NCI-H2081 (cell line): ENCODE data around the gene EEIG1.
"Not testable (repeated sequence)": the region's sequence is repeated elsewhere in the genome, so short reads cannot be mapped to it uniquely, and the experiment has no call there.

Experiments used
- DNase-seq, 2 experiments: peaks; one replicate each; lab custom pipeline; 2025; lab: John Stamatoyannopoulos, UW

The EEIG1 gene

DNA sequence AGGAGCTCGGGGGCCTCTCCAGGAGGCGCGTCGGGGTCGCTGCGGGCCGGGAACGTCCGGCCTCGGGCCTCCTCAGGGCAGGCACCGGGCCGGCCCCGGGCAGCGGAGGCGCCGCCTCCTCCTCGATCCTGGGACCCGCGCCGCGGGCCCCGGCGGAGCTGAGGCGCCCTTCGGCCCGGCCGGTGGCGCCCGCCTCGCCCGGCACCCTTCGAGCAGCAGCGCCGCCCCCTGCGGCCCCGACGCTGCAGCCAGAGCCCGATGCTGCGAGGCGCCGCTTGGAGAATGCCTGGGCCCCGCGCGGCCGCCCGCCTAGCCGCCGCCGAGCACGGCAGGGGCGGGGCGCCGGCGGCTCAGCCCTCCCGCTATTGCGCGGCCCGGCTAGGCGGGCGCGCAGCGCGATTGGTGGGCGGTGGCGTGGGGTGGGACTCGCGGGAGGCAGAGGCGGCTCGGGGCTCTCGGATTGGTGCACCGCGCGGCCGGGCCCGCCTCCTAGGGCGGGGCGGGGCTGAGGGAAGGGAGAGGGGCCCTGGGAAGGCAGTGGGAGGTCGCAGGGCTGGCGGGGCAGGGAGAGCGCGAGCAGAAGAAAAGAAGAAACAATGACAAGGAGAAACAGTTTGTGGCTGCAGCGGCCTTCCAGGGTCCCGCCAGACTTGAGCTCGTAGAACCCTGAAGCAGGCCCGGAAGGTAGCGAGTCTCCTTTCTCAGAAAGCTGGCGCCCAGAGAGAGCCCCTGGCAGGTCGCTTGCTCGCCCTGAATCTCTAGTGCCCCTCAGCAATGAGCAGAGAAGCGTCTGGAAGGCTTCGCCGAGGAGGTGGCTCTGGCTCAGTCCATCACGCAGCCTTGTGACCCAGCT lies at the start of gene EEIG1:
TSS of gene EEIG1 (minus strand) at position 284 of the 853 bp plus-strand sequence. CDS start 852 bp downstream, outside the sequence.
- DNase-seq = peak; percentile 93 to 94

DNA sequence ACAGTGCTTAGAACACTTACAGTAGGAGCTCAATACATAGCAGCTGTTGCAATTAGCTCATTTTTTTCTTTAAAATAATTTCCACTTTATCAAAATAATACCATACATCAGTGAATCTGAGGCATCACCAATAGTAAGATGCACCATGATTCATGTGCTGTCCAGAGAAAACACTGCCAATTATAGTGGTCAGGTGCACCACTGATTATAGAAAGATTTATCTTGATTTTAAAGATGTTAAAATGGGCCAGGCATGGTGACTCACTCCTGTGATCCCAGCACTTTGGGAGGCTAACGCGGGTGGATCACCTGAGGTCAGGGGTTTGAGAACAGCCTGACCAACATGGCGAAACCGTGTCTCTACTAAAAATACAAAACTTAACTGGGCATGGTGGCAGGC lies 46.9 kb upstream of the EEIG1 start:
- no peak for DNase-seq

DNA sequence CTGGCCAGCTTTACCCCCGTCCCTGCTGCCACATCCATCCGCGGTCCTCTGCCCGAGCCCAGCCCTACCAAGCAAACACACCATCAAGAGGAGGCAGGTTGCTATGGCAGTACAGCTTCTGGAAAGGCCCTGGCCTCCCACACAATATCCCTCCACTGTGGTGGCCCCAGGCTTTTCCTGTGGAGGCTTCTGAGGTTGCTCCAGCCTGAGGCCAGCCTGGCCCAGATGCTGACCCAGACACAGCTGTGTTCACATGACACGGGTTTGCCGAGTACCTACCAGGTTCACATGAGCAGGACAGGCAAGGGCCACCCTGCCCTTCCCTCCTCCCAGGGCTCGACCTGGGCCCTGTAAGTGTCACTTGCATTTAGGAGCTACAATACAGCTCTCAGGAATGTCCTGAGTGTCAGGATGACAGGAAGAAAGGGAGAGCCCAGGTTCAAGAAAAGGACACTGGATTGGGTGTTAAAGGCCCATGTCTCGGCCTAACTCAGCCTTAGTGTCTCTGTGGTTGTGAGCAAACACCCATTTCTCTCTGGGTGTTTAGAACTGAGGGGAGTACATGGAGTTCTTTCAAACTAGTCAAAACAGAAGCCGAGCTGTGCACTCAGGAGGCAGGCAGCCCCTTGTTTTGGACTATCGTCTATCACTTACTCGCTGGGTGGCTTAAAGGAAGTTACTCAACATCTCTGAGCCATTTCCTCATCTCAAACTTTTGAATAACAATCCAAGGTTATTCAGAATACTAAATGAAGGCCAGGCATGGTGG lies 46.2 kb upstream of the EEIG1 start:
- DNase-seq = no peak

DNA sequence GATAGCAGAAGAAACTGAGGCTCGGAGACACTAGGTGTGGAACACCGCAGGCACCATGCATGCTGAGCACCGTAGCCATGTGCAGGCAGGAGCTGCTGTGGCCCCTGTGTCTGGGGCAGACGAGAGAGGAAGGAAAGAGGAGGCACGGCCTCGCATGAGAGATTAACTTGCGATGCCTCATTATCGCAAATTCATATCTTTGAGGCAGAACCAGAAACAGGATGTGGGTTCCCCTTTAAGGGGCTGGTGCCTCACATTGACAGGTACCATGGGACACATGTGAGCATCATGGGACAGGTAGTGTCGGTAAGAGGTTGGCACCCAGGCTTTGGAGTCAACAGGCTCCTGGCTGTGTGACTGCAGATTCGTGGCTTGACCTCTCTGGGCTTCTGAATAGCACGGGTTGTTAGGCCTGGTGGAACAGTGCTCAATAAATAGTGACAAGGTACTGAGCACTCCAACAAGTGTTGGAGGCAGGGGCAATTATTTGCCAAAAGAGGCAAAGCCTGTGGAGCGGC lies 45.5 kb upstream of the EEIG1 start:
- DNase-seq = no peak

DNA sequence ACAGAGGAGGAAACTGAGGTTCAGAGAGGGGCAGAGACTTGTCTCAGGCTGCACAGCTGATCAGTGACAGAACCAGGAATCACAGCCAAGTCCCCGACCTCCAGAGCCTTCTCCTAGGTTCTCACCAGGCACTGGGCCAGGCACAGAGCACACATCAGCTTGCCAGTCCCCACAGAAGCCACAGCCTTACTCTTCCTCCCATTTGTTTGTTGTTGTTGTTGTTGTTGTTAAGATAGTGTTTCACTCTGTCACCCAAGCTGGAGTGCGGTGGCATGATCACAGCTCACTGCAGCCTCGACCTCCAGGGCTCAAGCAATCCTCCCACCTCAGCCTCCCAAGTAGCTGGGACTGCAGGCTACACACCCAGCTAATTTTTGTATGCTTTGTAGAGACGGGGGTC lies 44.9 kb upstream of the EEIG1 start:
- no peak for DNase-seq

DNA sequence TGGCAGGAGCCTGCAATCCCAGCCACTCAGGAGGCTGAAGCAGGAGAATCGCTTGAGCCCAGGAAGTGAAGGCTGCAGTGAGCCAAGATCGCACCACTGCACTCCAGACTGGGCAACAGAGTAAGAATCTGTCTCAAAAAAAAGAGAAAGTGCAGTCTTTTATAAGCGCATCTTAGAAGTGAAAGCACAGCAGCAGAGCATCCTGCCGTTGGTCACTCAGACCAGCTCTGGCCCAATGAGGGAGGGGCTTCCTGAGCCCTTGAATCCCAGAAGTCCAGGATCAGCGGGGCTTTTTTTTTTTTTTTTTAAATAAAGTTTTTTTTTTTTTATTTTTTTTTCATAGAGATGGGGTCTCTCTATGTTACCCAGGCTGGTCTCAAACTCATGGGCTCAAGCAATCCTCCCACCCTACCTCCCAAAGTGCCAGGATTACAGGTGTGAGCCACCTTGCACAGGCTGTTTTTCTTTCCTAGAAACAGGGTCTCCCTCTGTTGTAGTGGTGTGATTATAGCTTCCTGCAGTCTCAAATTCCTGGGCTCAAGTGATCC lies 44.0 kb upstream of the EEIG1 start:
- DNase-seq = no peak

DNA sequence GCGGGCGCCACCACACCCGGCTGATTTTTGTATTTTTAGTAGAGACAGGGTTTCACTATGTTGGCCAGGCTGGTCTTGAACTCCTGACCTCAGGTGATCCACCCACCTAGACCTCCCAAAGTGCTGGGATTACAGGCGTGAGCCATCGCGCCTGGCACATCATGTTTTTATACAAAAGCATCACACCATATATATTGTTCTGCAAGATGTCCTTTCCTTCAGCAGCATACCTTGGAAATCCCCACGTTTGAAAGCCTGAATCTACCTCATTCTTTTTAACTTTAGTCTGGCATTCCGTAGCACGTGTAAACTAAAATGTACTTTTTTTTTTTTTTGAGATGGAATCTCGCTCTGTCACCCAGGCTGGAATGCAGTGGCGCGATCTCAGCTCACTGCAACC lies 42.9 kb upstream of the EEIG1 start:
- DNase-seq = not testable (repeated sequence)

DNA sequence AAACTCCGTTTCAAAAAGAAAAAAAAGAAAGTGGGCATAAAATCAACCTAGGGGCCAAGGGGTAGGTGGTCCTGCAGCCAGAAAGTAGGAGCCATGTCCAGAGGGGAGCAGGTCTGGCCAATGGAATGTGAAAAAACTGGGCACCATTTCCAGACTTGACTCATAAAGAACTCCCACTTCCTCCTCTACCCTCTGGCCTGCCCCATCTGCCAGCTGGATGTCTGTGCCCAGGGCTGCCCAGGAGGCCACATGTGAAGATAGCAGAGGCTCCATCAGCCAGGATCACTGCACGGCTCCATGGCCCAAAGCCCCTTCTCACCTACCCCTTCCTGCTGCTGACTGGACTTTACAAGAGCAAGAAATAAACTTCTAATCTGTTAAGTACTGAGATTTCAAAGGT lies 42.1 kb upstream of the EEIG1 start:
- no peak for DNase-seq

DNA sequence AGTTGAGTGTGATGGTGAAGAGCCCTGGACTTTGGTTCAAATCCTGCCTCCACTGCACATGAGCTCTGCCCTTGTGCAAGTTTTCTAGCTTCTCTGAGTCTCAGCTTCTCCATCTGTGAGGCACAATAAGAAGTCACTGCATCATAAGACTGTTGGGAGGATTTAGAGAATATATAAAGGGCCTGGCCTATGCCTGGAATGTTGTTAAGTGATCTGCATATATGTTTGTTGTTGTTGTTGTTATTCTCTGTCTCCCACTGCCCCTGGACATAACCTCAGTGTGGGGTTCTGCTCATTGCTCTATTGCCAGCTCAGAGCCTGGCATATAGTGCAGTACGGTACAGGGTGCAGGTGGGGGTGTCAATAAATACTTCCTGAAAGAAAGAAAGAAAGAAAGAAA lies 40.3 kb upstream of the EEIG1 start:
- DNase-seq = no peak

DNA sequence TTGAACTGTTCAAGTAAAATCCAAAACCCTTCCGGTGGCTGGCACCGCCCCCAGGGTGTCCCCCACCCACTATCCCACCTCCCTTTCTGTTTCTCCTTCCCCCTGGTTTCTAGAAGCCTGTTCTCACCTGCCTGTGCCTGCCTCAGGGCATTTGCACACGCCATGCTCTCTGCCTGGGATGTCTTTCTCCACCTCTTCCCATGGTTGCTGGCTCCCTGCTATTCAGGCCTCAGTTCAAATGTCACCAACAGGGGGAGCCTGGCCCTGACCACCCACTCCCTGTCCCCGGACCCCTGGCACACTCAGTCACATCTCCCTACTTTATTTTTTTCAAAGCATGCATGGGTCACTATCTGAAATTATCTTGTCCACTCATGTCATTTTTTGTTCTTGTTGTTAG lies 39.9 kb upstream of the EEIG1 start:
- DNase-seq = no peak

DNA sequence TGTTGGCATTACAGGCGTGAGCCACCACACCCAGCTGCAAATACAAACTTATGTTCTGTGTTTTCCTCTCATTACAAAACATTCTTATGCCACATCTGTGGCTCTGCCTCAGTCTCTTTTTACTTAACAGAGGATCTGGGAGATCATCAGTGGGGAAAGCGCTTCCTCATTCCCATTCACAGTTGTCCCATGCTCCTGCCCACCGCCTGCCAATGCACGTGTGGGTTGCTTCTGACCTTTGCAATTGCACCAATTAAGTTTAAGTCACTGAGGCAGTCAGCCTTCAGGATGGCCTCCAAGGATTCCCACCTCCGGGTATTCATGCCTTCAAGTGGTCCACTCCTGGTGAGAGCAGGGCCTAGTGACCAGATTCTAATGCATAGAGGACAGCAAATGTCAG lies 34.9 kb upstream of the EEIG1 start:
- no peak for DNase-seq

DNA sequence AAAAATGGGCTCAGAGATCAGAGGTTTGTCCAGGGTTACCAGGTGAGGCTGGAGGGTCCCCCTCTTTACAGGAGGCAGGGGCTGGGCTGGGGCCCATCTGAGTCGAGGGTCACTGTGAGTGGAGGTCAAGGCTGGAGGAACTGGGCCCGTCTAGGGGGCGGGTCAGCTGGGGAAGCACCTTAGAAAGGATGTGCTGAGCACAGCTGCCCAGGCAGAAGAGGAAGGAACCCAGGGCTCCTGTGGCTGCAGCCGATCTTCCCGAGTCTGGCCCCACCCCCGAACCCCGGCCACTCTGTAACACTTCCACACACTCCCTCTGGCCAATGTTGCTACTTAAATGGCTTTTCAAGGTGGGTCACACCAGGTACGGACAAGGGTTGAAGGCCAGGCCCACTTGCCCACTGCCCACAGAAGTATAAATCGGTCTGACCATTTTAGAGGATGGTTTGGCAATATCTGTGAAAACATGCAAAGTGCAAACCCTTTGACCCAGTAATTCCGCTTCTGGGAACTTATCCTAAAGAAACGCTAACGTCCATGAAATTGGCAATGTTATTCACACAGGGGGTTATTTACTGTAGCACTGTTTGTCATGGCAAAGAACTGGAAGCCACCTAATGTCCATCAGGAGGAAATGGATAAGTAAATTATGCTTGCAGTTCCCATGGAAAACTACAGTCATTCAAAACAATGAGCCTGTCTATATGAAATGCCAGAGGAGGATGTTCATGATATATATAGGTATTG lies 30.5 kb upstream of the EEIG1 start:
- no peak for DNase-seq

DNA sequence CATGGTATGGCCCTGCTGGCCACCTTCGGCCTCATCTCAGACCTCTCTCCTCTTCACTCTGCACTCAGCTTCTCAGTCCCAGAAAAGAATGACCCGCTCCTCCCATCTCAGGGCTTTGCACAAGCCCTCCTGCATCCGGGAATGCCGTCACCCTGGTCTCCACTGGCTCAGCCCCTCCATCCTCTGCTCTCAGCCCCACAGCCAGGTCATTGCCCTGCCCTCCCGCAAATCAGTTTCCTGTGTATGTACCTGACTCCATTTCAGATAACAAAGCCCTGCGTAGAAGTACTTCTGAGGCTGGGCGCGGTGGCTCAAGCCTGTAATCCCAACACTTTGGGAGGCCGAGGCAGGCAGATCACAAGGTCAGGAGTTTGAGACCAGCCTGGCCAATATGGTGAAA lies 28.9 kb upstream of the EEIG1 start:
- no peak for DNase-seq

DNA sequence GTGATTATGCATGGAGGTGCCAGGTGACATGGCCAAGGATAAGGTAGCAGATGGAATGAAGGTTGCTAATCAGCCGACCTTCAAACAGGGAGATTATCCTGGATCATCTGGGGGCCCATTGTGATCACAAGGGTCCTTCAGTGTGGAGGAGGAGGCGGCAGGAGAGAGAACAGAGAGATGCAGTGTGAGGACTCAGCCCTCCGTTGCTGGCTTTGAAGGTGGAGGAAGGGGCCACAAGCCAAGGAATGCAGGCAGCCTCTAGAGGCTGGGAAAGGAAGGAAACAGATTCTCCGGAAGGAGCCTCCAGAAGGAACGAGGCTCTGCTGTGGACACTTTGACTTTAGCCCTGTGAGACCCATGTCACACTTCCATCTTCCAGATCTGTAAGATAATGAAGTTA lies 27.4 kb upstream of the EEIG1 start:
- no peak for DNase-seq

DNA sequence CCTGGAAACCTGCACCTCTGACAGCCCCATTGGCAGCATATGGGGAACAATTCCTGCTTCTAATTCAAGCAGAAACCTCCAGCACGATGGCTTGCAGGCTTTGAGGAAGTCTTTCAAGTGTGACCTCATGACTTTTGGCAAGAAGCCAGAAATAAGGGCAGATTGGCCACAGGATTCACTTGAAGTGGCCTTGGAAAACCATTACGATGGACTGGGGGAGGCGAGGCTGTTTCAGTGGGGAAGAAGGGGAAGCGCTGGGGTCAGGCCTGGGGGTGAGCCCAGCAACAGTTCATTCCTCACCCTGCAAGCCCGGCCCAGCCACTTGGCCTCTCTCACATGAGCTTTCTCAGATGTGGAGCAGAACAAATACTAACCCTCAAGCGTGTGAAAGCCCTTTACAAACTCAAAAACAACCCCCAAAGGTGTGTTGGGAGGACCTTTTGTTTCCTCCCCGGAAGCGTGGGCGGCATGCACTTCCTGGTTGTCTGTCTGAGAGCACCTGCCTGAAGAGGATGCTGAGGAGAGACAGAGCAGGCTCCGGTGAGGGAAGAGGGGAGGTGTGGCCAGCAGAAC lies 26.9 kb upstream of the EEIG1 start:
- peak; percentile 5 to 14 for DNase-seq

DNA sequence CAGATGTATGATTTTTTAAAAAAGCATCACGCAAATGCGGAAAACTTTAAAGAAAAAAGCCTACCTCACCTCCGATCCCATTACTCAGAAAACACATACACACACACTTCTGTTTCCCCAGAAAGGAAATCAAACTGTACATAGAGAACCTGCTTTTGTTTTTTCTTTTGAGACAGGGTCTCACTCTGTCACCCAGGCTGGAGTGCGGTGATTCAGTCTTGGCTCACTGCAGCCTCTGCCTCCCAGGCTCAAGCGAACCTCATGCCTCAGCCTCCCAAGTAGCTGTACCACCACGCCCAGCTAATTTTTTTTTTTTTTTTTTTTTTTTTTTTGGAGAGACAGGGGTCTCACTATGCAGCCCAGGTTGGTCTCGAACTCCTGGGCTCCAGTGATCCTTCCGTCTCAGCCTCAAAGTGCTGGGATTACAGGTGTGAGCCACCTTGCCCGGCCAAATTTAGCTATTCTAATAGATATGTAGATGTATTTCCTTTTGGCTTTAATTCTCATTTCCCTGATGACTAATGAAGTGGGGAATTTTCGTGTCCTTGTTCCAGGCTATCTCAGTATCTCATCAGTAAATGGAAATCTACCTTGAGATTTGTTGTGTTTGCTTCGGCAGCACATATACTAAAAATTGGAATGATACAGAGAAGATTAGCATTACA lies 25.7 kb upstream of the EEIG1 start:
- DNase-seq = no peak

DNA sequence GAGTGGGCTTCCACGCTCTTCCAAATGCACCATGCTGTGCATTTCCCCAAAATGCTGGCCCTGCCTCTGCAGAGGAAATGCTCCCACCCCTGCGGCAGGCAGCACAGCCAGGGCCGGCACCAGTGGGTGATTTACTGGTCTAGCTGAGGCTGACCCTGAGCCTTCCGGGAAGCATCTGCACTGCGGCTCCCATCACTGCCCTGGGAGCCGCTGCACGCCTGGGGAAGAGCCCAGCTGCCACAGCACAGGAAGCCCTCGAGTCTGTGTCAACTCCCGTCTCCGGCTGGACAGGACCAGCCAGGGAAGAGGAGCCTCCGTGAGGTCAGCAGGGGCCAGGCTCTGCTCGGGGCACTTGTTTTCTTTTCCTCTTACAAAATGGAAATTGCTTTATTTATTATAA lies 25.1 kb upstream of the EEIG1 start:
- peak in 1 of 2 experiments; percentile 7 for DNase-seq

DNA sequence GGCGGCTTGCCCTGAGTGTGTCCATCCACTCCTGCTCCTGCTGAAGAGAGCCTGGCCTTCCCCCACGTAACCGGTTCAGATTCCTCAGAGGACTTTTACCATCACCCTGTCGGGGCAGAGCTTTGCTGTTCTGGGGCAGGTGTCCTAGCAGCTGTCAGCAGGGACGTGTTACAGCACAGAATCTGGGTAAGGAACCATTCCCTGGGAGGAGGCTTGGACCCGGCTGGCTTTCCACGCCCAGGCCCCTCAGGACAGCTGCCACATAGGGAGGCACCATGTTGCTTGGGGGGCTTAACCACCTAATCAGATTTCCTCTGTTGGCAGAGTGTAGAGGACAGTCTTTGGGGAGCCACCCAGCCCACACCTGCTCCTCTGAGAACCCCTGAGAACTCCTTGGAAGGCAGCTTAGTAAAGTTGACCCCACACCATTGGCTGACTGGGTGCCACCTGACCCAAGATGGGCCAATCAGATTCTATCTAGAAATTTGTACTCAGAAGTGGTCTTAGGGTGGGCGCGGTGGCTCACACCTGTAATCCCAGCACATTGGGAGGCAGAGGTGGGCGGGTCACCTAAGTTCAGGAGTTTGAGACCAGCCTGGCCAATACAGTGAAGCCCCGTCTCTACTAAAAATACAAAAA lies 23.3 kb upstream of the EEIG1 start:
- DNase-seq = no peak

DNA sequence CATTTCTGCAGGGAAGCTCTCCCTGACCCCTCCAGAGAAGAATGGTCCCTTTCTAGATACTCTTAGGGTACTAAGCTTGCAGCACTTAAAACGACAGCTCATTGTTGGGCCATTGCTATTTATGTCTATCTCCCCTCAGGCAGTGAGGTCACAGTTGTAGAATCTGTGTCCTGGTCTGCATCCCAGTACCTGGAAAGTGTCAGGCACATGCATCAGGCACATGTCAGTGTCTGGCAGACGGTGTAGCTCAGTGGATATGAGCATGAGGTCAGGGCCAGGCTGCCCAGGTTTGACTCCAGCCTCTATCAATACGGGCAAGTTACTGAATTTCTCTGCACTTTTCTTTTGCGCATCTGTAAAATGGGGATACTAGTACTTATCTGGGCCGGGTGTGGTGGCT lies 22.2 kb upstream of the EEIG1 start:
- DNase-seq = no peak

DNA sequence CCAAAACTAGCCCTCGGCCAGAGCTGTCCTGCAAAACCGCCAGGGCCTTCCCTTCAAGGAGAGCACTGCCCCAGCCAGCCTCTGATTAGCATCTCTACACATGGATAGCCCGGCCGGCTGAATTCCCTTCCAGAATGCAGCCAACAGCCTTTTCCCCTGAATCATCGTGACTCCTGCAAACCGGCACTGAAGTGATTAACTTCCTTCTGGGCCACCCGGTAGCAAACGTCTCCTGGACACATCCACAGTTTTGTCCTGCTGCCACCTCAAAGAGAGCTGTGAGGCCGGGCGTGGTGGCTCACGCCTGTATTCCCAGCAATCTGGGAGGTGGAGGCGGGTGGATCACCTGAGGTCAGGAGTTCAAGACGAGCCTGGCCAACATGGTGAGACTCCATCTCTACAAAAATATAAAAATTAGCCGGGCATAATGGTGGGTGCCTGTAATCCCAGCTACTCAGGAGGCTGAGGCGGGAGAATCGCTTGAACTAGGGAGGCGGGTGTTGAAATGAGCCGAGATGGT lies 21.1 kb upstream of the EEIG1 start:
- no peak for DNase-seq
